MV-4-11 (cell line): Measurements from ENCODE around the gene GIPC2.
"Not testable (repeated sequence)": the region's sequence is repeated elsewhere in the genome, so short reads cannot be mapped to it uniquely, and the experiment has no call there.

ENCODE experiments used
- DNase-seq: peaks from one replicate; lab custom pipeline; 2025; lab: John Stamatoyannopoulos, UW

GIPC2 gene, protein sequence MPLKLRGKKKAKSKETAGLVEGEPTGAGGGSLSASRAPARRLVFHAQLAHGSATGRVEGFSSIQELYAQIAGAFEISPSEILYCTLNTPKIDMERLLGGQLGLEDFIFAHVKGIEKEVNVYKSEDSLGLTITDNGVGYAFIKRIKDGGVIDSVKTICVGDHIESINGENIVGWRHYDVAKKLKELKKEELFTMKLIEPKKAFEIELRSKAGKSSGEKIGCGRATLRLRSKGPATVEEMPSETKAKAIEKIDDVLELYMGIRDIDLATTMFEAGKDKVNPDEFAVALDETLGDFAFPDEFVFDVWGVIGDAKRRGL

DNA sequence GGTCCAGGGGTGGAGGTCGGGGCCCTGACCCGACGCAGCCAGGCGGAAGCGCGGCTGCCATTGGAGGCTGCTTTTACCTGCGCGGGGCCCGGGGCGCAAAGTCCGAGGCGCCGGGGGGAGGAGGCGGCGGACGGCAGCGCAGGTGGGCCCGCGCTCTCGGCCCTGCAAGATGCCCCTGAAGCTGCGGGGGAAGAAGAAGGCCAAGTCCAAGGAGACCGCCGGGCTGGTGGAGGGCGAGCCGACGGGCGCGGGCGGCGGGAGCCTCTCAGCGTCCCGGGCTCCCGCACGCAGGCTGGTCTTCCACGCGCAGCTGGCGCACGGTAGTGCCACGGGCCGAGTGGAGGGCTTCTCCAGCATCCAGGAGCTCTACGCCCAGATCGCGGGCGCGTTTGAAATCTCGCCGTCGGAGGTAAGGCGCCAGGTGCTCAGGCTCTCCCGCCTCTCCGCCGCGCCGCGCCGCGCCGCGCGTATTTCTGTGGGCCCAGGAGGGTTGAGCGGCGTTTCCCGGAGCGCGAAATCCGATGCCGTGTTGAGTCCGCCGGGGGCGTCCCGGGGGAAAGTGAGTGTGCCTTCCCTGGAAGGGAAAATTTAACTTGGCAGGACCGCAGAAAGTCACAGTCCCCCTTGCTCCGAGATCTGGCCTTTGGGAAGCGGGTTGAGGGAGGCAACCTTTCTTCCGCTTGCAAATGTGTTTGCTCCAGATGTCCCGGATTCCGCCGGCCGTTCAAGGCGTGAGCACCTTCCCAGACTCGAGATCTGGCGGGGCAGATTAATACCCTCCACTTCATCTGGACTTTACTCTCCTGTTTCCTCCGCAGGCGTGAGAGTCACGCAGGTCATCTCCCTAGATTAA lies at the start of gene GIPC2:
Gene GIPC2 (plus strand): TSS at position 41 of the 853 bp plus-strand sequence. CDS start 129 bp downstream, at position 170.
- no peak for DNase-seq

DNA sequence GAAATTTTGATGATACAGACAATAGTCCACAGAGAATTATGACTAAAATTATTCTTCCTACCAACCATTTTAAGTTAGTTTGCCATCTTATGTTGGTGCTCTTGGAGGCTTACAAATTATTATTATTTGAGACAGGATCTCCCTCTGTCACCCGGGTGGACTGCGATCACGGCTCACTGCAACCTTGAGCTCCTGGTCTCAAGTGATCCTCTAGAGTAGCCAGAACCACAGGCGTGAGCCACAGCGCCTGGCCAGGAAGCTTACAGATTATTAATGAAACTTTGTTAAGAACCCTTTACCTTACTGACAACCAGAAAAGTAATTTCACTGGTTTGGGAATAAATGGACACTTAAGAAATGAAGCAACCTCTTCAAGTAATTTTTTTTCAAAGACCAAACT lies 49.0 kb upstream of the GIPC2 start:
- DNase-seq: no peak

DNA sequence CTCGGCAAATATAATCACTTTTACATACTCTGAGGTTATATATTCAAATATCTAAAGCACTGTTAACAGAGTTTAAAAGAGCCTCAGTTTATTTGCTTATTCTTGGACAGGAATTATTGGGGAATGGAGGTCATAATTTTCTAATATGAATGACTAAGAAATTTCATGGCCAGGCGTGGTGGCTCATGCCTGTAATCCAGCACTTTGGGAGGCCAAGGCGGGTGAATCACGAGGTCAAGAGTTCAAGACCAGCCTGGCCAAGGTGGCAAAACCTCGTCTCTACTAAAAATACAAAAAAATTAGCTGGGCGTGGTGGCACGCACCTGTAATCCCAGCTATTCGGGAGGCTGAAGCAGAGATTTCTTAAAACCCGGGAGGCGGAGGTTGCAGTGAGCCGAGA lies 45.2 kb upstream of the GIPC2 start:
- not testable (repeated sequence) for DNase-seq

DNA sequence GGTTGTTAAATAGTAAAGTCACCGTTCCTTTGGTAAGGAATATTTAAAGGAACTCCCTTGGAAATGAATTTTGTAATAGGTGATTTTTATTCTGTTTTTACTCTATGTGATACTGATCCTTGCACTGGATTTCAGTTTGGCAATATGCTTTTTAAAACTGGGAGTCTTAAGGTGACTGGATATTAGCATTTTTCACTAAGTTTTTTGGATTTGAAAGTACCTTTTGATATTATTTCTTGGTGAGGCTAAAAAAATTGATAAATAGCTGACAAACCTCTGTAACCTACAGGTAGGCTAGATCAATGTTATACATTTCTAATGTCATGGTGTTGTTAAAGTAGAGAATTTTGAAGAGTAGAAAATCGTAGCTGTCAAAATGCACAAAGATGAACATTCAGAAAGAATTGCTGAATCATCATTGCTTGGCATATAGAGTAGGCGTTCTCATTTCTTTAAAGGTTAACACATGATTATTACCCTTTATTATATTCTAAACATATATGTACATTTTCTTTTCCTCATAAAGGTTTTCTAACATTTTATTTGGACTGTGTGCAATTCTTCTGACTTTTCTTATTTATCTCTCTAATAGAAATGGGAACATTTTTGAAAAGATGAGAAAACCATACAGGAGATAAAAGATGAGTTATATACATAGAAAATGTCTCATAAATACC lies 42.6 kb upstream of the GIPC2 start:
- DNase-seq: no peak

DNA sequence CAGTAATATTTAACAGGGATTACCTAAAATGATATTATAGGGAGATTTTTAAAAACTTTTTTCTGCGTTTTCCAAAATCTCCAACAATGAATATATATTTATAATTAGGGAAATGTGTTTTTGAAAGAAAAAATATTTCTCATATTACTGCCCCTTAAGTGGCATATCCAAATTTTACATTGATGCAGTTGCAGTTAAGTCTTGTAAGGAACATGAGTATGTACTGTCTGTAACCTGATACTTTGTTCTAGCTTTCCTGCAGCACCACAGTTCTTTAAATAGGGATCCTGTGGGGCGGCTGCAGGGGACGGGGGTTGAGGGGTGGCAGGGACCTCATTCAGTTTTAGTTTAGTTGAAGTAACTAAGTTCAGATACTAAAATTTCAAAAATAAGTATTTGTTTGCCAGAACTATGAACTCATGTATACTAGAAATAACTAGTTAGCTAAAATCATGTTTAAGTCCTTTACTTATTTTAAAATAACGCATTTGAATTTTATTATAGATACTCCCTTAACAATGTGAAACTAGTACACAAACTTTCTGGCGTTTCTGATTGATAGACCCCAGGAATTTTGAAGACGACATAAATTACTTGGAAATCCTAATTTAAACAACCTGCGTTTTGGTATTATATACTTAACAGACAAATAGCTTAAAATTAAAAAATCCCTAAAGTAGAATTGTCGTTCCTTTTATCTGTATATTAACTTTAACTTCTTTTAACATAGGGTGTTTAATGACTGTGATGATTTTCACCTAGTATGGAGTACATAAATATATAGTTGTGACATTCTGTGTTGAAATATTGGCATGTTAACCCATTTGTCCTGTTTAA lies 41.7 kb upstream of the GIPC2 start:
- DNase-seq: peak; percentile 87

DNA sequence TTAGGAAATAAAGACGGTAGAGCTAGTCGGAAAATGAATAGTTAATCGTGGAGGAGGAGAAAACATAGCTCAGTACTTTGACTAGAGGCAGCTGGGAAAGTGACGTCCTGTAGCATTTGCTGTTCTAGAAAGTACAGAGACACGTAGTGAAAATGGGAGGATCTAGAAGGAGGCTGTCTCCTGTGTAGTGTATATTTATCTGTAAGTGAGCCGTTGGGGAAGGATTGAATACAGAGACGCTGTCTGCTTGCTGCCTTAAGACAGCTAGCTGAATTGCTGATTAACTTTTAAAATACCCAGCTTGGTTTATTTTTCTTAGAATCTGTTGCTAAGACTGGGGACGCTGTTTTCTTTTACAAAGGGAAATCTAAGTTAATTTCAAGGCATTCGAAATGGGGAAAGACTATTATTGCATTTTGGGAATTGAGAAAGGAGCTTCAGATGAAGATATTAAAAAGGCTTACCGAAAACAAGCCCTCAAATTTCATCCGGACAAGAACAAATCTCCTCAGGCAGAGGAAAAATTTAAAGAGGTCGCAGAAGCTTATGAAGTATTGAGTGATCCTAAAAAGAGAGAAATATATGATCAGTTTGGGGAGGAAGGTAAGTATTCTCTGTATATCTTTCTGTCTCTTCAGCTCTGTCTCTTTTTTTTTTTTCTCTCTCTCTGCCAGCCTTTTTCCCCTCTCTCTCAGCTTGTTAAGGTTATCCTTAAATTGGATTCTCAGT lies 40.9 kb upstream of the GIPC2 start, which contains the start of gene DNAJB4:
Gene DNAJB4 (plus strand): TSS at position 221 of the 729 bp plus-strand sequence. CDS start 172 bp downstream, at position 393.
- DNase-seq: peak; percentile 95

DNA sequence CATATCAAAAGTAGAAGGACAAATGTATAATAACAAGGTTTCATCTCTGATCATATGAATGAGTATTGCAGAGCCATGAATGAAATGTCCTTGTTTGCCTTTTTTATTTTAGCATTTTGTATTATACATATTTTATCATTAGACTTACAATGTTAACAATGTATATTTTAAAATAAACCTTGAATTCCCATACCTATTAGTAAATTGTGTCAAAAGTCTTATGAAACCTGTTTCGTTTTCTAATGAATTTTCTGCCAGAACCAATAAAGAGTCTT lies 40.4 kb upstream of the GIPC2 start:
- DNase-seq: no peak

DNA sequence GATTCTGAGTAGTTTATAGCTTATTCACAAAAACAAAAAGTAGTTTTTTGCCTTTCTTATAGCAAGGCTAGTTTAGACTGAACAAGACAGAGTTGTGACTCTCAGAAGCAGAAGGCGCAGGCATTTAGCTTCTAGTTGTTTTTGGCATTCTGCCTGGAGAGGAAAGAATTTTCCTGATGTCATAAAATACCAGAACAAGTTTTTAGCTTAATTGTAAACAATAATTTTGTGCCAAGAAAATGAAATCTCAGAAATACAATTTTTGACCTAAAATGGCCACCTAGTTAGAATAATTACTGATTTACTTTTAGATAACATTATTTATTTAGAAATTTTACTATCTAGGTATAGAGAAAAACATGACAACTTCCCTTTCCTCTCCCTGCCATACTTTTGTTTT lies 40.0 kb upstream of the GIPC2 start:
- DNase-seq: no peak

DNA sequence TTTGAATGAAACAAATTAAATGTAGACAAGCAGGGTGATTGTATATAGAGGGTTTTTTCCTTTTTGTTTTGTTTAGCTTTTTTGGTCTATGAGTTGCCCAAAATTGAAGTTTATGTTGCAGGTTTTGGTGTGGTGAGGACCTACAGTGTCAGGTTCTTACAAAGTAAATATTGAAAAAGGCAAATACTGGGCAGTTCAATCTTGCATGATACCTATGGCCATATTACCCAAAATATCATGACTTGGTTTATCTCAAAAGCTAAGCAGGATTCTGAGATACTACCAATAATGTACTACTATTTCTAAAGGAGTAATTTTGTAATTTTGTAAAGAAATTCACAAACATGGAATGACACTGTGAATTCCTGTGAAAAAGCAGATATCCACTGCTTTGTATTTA lies 39.2 kb upstream of the GIPC2 start:
- no peak for DNase-seq

DNA sequence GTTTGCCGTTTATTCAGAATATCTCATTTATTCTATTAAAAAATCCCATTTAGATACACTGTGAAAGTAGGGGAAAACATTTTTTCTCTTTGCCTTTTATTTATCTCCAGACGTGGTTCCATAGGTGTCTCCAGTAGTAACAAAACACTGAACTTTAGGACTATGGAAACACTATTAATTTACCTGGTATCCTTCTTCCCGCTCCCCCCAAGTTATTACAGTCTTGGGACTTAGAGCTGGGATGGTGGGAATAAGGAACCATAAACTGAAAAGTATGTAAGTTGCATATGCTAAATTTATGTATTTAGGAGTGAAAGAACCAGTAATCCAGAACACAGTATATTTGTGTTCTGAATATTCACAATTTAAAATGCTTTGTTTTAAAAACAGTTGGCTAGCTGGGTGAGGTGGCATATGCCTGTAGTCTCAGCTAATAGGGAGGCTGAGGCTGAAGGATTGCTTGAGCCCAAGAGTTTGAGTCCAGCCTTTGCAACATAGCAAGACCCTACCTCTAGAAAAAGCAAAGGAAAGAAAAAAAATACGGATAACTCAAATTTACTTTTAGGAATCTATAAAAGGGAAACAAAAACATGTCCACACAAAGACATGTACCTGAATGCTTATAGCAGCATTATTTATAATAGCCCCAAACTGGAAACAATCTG lies 38.0 kb upstream of the GIPC2 start:
- DNase-seq: no peak

DNA sequence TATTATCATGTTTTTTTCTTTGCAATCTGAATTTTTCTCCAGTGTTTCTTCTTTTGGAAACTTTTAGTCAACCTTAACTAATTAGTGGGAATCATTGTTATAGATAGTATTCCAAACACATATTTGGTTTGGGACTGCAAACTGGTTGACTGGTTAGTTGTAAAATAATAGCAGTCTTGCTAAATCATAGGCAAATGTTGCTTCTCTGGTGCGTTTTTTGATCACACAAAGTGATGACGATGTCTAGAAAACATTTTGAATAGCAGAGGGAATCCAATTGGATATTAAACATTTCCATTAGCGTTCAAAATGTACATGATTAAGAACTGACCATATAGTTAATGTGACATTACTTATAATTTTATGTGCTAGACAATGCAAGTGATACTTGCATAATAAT lies 36.5 kb upstream of the GIPC2 start:
- DNase-seq: no peak

DNA sequence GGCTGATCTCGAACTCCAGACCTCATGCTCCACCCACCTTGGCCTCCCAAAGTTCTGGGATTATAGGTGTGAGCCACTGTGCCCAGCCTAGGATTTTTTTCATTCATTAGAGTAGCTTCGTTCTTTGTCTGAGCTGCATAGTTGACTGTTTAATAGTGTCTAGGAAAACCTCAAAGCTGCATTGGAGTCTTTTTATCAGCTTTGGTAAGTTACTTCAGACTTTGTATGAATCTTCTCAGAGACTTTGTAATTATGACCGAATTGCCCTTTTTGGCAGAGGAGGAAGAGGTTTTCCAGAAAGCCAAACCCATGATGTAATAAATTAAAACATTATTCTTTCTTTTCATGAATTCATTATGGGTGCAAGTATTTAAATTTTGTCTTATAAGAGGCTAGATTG lies 35.9 kb upstream of the GIPC2 start:
- DNase-seq: no peak

DNA sequence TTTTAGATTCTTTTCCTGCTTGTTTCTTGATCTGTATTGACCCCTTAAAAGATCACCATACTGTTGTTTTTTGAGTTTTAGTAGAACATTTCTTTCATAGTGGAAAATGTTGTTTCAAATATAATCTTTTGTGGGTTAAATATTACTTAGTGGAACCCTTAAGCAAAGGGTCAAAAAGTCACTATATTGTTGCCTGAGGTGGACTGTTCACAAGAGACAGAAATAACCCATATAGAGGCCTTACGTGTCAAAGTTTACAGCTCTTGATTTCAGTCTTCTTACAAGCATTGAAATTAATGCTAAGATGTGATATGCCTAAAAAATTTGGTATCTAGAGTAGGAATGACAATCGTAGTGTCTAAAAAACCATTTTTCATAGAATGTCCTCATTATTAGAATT lies 34.7 kb upstream of the GIPC2 start:
- no peak for DNase-seq

DNA sequence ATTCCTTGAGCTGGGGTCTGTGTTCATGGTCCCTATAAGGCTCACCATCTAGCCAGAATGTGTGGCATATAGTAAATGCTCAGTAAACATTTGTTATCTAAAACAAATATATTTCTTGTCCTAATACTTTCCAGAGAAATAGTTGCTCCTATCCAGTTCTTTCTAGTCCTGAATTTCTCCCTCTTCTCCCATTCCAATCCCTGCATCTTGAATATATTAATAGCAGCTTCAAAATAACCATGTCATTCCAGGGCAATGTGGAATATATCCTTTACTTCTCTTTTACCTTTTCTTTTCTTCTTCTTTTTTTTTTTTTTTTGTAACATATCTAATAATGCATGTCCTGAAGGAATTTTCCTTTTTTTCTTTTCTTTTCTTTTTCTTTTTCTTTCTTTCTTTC lies 30.6 kb upstream of the GIPC2 start:
- no peak for DNase-seq

DNA sequence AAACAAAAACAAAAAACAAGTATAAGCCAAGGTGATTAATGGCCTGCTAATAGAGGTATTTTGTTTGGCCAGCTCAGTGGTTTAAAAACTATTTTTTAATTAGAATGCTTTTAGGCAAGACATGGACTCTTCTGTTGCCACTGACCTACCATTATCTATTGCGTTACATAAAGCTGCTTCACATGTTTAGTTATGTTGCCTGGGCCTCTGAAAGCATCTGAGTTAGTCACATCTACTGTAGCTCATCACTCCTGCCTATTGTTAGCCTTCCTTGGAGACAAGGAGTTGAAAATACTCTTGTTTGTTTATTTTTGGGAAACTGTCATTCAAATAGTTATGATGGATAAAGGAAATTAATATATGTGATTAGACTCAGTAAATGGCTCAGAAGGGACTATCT lies 26.7 kb upstream of the GIPC2 start:
- no peak for DNase-seq

DNA sequence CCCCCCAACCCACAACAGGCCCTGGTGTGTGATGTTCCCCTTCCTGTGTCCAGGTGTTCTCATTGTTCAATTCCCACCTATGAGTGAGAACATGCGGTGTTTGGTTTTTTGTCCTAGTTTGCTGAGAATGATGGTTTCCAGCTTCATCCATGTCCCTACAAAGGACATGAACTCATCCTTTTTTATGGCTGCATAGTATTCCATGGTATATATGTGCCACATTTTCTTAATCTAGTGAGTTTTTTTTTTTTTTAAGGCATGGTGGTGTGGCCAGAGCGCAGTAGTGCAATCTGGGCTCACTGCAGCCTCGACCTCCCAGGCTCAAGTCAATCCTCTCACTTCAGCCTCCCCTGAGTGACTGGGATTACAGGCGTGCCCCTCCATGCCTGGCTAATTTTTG lies 24.6 kb upstream of the GIPC2 start:
- DNase-seq: not testable (repeated sequence)

DNA sequence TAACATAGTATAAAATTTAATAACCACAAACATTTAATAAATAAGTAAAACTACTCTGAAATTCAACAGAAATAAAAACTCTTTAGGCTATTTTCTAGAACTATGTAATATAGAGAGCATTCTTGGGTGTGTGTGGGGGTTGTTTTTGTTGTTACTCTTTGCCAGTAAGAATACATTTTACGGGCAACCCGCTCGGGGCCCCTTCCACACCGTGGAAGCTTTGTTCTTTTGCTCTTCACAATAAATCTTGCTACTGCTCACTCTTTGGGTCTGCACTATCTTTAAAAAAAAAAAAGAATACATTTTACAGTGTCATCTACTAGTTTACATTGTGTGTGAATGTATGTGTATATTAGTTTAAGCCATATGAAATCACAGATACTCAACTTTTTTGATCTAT lies 16.0 kb upstream of the GIPC2 start:
- no peak for DNase-seq

DNA sequence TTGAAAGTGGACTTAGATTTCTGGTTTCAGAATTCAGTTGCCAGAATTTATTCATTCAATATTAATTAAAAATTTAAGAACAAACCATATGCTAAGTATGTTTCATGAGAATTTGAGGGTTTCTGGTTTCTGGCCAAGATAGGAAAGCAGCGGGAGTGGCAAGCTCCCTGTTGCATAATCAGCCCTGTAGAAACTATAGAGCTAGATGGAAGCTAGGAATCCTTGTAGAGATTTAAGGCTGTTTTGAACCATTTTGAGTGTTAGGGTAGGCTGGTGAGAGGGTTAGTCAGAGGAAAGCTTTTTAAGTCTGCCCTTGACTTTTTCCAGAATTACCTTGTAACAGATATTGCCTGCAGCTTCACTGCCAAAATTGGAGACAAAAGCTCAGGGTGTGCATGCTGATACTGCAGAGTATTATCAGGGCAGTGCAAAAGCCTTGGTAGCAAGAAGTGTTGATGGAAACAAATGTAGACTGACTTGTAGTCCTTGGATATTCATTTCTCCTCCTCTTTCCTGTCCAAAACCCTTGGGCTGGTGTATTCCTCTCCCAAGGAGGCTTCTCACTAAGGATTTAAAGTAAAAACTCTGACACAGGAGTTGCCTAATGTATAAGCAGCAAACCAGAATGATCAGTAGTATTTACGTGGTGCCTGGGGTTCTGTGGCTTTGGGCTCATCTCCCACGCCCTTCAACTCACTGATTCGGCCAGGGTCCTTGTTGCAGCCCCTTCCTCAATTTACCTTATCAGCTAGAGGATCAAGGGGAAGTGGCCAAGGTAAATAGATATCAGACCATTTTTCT lies 12.6 kb upstream of the GIPC2 start:
- DNase-seq: no peak

DNA sequence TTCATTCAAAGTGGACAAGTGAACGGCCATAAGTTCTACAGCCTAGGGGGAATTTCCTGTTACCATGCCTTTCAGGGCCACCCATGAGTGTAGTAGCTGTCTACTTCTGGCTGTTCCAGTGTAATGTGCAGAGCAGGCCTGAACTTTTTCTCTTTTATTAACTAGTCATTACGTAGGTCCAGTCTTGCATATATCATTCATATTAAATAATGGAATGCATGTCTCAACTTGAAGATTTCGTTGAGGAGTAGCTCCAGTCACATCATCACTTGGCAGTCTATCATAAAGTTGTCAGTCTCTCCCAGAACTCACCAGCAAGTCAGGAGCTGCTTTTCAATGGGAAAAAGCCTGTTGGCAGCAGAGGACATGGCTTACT lies 12.0 kb upstream of the GIPC2 start:
- DNase-seq: no peak

DNA sequence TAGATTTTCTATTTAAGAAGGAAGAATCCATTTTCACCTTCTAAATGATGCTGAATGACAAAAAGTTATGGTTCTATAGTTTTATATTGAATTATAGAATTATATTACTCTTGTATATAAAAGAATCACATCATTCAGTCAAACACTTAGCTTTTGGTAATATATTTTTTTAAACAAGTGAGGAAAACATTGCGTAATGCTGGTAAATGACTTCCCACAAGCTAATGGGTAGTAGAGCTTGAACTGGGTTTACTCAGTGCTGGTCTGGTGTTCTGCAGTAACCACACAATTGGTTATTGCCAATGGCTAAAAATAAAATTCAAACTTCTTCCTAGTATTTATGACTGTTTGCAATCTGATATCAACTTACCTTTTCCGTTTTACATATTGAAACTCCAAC lies 10.6 kb upstream of the GIPC2 start:
- peak; percentile 43 for DNase-seq
